ENCODE measurements around the gene LYPD5. TPM values are rescaled to one million over a fixed set of nuclear protein-coding genes. Genes with fewer than 3 reads are reported as not detected.

Gene LYPD5
- total RNA-seq, 6 experiments from 2014 or later: 0.11 to 0.81 (median 0.34) TPM; not detected in 1

- H3K36me3 Mint-ChIP-seq (ENCODE audit: low read depth): peaks cover 48% of the 10 kb centered on the region
- H3K27ac Mint-ChIP-seq: no peak overlapping the region
- H3K4me1 Mint-ChIP-seq (ENCODE audit: low read depth): peaks cover 45% of the 10 kb centered on the region
- H3K27me3 Mint-ChIP-seq (ENCODE audit: insufficient read depth): peaks cover 1% of the 10 kb centered on the region; the same call in 1 of the 2 replicates
- DNase-seq: no peak
- H3K9me3 Mint-ChIP-seq: no peaks in the 10 kb centered on the region
- TF ChIP-seq CTCF (IDR thresholded peaks at IDR 0.05): no peak
- no peak overlapping the region for H3K4me3 Mint-ChIP-seq
Measured at GRCh38 chr19:43748205-43748594, 54.0 kb downstream of the LYPD5 start.

- Mint-ChIP-seq H3K9me3 (no peaks in the 10 kb centered on the region), H3K4me3 (no peak overlapping the region), H3K27ac (no peak overlapping the region), H3K4me1 (ENCODE audit: low read depth) (peaks cover 45% of the 10 kb centered on the region), H3K36me3 (ENCODE audit: low read depth) (peaks cover 47% of the 10 kb centered on the region), H3K27me3 (ENCODE audit: insufficient read depth) (no peaks in the 10 kb centered on the region; the same call in 1 of the 2 replicates)
- no peak for TF ChIP-seq CTCF (IDR thresholded peaks at IDR 0.05)
- DNase-seq: no peak
Measured at GRCh38 chr19:43747557-43748204, 54.6 kb downstream of the LYPD5 start.

Other genes with a start within 250 kb of the LYPD5 start
- gene XRCC1, start 226.9 kb downstream of the LYPD5 start, total RNA-seq (2021; fragmentation: NEBNext Ultra II Directional; extraction: Animal tissue kit (Norgen Biotek cat#: 25700)): 10 to 100 TPM; 16.2 to 29.8 (median 27.1) TPM
- under 1 TPM in 2 of 6 experiments, not detected in 4; 0.23 to 0.61 TPM for gene PINLYP, start 226.6 kb downstream of the LYPD5 start, total RNA-seq (2021; fragmentation: NEBNext Ultra II Directional; extraction: Animal tissue kit (Norgen Biotek cat#: 25700))
- 10 to 100 TPM; 19.5 to 24.7 (median 21.2) TPM for gene IRGQ, start 206.3 kb downstream of the LYPD5 start, total RNA-seq (2021; fragmentation: NEBNext Ultra II Directional; extraction: Animal tissue kit (Norgen Biotek cat#: 25700))
- 10 to 100 TPM; 18.1 to 20.8 (median 20.0) TPM for gene ZNF576, start 205.9 kb downstream of the LYPD5 start, total RNA-seq (2021; fragmentation: NEBNext Ultra II Directional; extraction: Animal tissue kit (Norgen Biotek cat#: 25700))
- under 1 TPM in 5 of 6 experiments, not detected in 1; 0.11 to 0.31 (median 0.21) TPM for gene SRRM5, start 190.4 kb downstream of the LYPD5 start, total RNA-seq (2021; fragmentation: NEBNext Ultra II Directional; extraction: Animal tissue kit (Norgen Biotek cat#: 25700))
- 10 to 100 TPM; 32.2 to 42.2 (median 37.3) TPM for gene ZNF428, start 182.8 kb downstream of the LYPD5 start, total RNA-seq (2021; fragmentation: NEBNext Ultra II Directional; extraction: Animal tissue kit (Norgen Biotek cat#: 25700))
- gene CADM4, start 162.6 kb downstream of the LYPD5 start, total RNA-seq (2021; fragmentation: NEBNext Ultra II Directional; extraction: Animal tissue kit (Norgen Biotek cat#: 25700)): 1 to 10 TPM in 2 of 6 experiments, under 1 TPM in 4; 0.43 to 1.3 (median 0.82) TPM
- 100 to 1,000 TPM; 123 to 163 (median 152) TPM for gene PLAUR, start 132.3 kb downstream of the LYPD5 start, total RNA-seq (2021; fragmentation: NEBNext Ultra II Directional; extraction: Animal tissue kit (Norgen Biotek cat#: 25700))
- gene IRGC, start 86.4 kb downstream of the LYPD5 start, total RNA-seq (2021; fragmentation: NEBNext Ultra II Directional; extraction: Animal tissue kit (Norgen Biotek cat#: 25700)): not detected
- gene SMG9, start 47.5 kb downstream of the LYPD5 start, total RNA-seq (2021; fragmentation: NEBNext Ultra II Directional; extraction: Animal tissue kit (Norgen Biotek cat#: 25700)): 10 to 100 TPM; 29.8 to 39.4 (median 32.0) TPM
- gene KCNN4, start 21.5 kb downstream of the LYPD5 start, total RNA-seq (2021; fragmentation: NEBNext Ultra II Directional; extraction: Animal tissue kit (Norgen Biotek cat#: 25700)): 1 to 10 TPM in 2 of 6 experiments, under 1 TPM in 4; 0.53 to 3.1 (median 0.81) TPM
- gene ZNF283, start 24.9 kb upstream of the LYPD5 start, total RNA-seq (2021; fragmentation: NEBNext Ultra II Directional; extraction: Animal tissue kit (Norgen Biotek cat#: 25700)): 1 to 10 TPM; 5.7 to 9.0 (median 7.9) TPM
- 1 to 10 TPM; 2.6 to 3.6 (median 3.2) TPM for gene ZNF404, start 81.5 kb upstream of the LYPD5 start, total RNA-seq (2021; fragmentation: NEBNext Ultra II Directional; extraction: Animal tissue kit (Norgen Biotek cat#: 25700))
- gene ZNF45, start 132.8 kb upstream of the LYPD5 start, total RNA-seq (2021; fragmentation: NEBNext Ultra II Directional; extraction: Animal tissue kit (Norgen Biotek cat#: 25700)): 10 to 100 TPM in 3 of 6 experiments, 1 to 10 TPM in 3; 8.4 to 12.3 (median 10.2) TPM
- 1 to 10 TPM; 3.6 to 4.3 (median 4.1) TPM for gene ZNF221, start 148.8 kb upstream of the LYPD5 start, total RNA-seq (2021; fragmentation: NEBNext Ultra II Directional; extraction: Animal tissue kit (Norgen Biotek cat#: 25700))
- gene ZNF155, start 181.7 kb upstream of the LYPD5 start, total RNA-seq (2021; fragmentation: NEBNext Ultra II Directional; extraction: Animal tissue kit (Norgen Biotek cat#: 25700)): 1 to 10 TPM; 5.7 to 6.7 (median 6.4) TPM
- 1 to 10 TPM; 1.3 to 2.6 (median 2.0) TPM for gene ZNF230, start 200.5 kb upstream of the LYPD5 start, total RNA-seq (2021; fragmentation: NEBNext Ultra II Directional; extraction: Animal tissue kit (Norgen Biotek cat#: 25700))
- gene ZNF222, start 222.9 kb upstream of the LYPD5 start, total RNA-seq (2021; fragmentation: NEBNext Ultra II Directional; extraction: Animal tissue kit (Norgen Biotek cat#: 25700)): 1 to 10 TPM; 2.4 to 5.1 (median 3.6) TPM
- 1 to 10 TPM; 2.3 to 4.1 (median 2.6) TPM for gene ZNF223, start 249.6 kb upstream of the LYPD5 start, total RNA-seq (2021; fragmentation: NEBNext Ultra II Directional; extraction: Animal tissue kit (Norgen Biotek cat#: 25700))